HCT116 (cell line): Measurements from ENCODE around the gene C10orf90. TPM values are rescaled to one million over a fixed set of nuclear protein-coding genes. Genes with fewer than 3 reads are reported as not detected.

Experiments
- ATAC-seq: fragments of 200-7000 bp; cut with Tn5 transposase; 2 replicates; pipeline ENCODE4 v1.9.1; 2020; ENCODE audit warnings: mild to moderate bottlenecking, moderate library complexity
- BruUV-seq: library from RNA; stranded (reverse); fragments of 400-500 nt; replicated peaks from 2 replicates; lab custom pipeline; 2021; lab: Mats Ljungman, UMichigan
- CTCF ChIA-PET: fragments of 300-600 bp; sonication (Branson Sonifier 250); formaldehyde crosslinking; loops from one replicate; lab custom pipeline; 2021; ENCODE audit warnings: antibody characterized with exemption; lab: Charles Lee
- POLR2A ChIA-PET: fragments of 300-600, 350-600 bp; sonication (Branson Sonifier 250); formaldehyde crosslinking; loops from one replicate; lab custom pipeline; 2021; ENCODE audit warnings: antibody characterized with exemption; lab: Charles Lee
- RAD21 ChIA-PET, 2 experiments: fragments of 300-600 bp; sonication (Branson Sonifier 250); formaldehyde crosslinking; loops; one replicate each; lab custom pipeline; 2023; ENCODE audit warnings: low total read pairs in 2 of 2; ENCODE audit not compliant: uncharacterized antibody in 2 of 2, unreplicated experiment in 2 of 2, low non-redundant PET in 1 of 2; lab: Charles Lee
- DNase-seq: peaks from one replicate; pipeline ENCODE4 v3.0.0-alpha.2; 2010; ENCODE audit warnings: low read depth, low spot score
- H2AFZ ChIP-seq: fragments of 200-600 bp; shearing (Covaris generic), sonication (generic); 2 replicates; pipeline ENCODE4 v1.6.1; 2017; ENCODE audit warnings: low read depth, mixed run types, mixed read lengths, antibody characterized with exemption, low read length; ENCODE audit not compliant: poor library complexity, severe bottlenecking
- H3K27ac ChIP-seq: 2 replicates; pipeline ENCODE4 v1.5.1; 2012; ENCODE audit warnings: low read depth, low read length
- H3K27me3 ChIP-seq: fragments of 200-600 bp; sonication (generic); 2 replicates; pipeline ENCODE4 v1.6.1; 2016; ENCODE audit warnings: mixed run types, low read length, mixed read lengths; ENCODE audit not compliant: insufficient read depth
- H3K36me3 ChIP-seq, 2 experiments: fragments of 200-500 bp in 1 of 2; fragments of 200-600 bp in 1 of 2; sonication (Bioruptor generic) in 1 of 2; sonication (generic) in 1 of 2; 2 replicates each; pipeline versions ENCODE4 v1.5.1 to v1.6.1; 2014 to 2016; ENCODE audit warnings: low read length in 2 of 2, inconsistent platforms in 1 of 2, mixed read lengths in 1 of 2, mixed run types in 1 of 2; ENCODE audit not compliant: insufficient read depth in 2 of 2, control insufficient read depth in 1 of 2
- H3K4me1 ChIP-seq, 2 experiments: fragments of 200-600 bp in 1 of 2; sonication (generic) in 1 of 2; 2 replicates each; pipeline versions ENCODE4 v1.5.1 to v1.6.1; 2012 to 2017; ENCODE audit warnings: low read length in 2 of 2, inconsistent platforms in 1 of 2, mild to moderate bottlenecking in 1 of 2, mixed read lengths in 1 of 2, mixed run types in 1 of 2, moderate library complexity in 1 of 2; ENCODE audit not compliant: insufficient read depth in 2 of 2, control insufficient read depth in 1 of 2
- H3K4me2 ChIP-seq: fragments of 200-600 bp; sonication (generic); 2 replicates; pipeline ENCODE4 v1.6.1; 2017; ENCODE audit warnings: mixed run types, low read length, mixed read lengths
- H3K4me3 ChIP-seq, 2 experiments: fragments of 200-600 bp in 1 of 2; sonication (generic) in 1 of 2; replicated peaks in 1 of 2; 2 replicates each; pipeline ENCODE4 v1.5.1; 2011 to 2016; ENCODE audit warnings: low read length in 2 of 2, control low read depth in 1 of 2, low read depth in 1 of 2, mild to moderate bottlenecking in 1 of 2, mixed read lengths in 1 of 2, mixed run types in 1 of 2
- H3K79me2 ChIP-seq: fragments of 200-600 bp; sonication (generic); 2 replicates; pipeline ENCODE4 v1.6.1; 2017; ENCODE audit warnings: mild to moderate bottlenecking, mixed run types, low read length, moderate library complexity, mixed read lengths; ENCODE audit not compliant: insufficient read depth
- H3K9ac ChIP-seq: fragments of 200-600 bp; sonication (generic); 2 replicates; pipeline ENCODE4 v1.6.1; 2016; ENCODE audit warnings: low read length, mixed read lengths
- H3K9me2 ChIP-seq: fragments of 200-600 bp; sonication (generic), shearing (Covaris generic); 2 replicates; pipeline ENCODE4 v1.6.1; 2017; ENCODE audit warnings: mixed run types, mild to moderate bottlenecking, moderate library complexity; ENCODE audit not compliant: insufficient read depth
- H3K9me3 ChIP-seq, 2 experiments: fragments of 200-500 bp in 1 of 2; fragments of 200-600 bp in 1 of 2; sonication (Bioruptor generic) in 1 of 2; sonication (generic) in 1 of 2; 2 replicates each; pipeline ENCODE4 v1.6.1; 2014 to 2017; ENCODE audit warnings: low read length in 2 of 2, mixed read lengths in 2 of 2, inconsistent platforms in 1 of 2, low read depth in 1 of 2, mild to moderate bottlenecking in 1 of 2, mixed run types in 1 of 2, moderate library complexity in 1 of 2; ENCODE audit not compliant: control insufficient read depth in 1 of 2, insufficient read depth in 1 of 2
- H4K20me1 ChIP-seq: fragments of 200-600 bp; sonication (generic), shearing (Covaris generic); 2 replicates; pipeline ENCODE4 v1.6.1; 2017; ENCODE audit warnings: mixed run types, mild to moderate bottlenecking, moderate library complexity; ENCODE audit not compliant: insufficient read depth
- ELF1 ChIP-seq: IDR thresholded peaks from 2 replicates; pipeline ENCODE4 v1.6.1; 2012; ENCODE audit warnings: low read depth, borderline replicate concordance
- REST ChIP-seq: IDR thresholded peaks from 2 replicates; pipeline ENCODE4 v1.6.1; 2012; ENCODE audit warnings: low read depth
- SP1 ChIP-seq: IDR thresholded peaks from 2 replicates; pipeline ENCODE4 v1.6.1; 2012; ENCODE audit warnings: low read depth
- SRF ChIP-seq: IDR thresholded peaks from 2 replicates; pipeline ENCODE4 v1.6.1; 2012; ENCODE audit warnings: low read depth
- TCF7L2 ChIP-seq: IDR thresholded peaks from 2 replicates; pipeline ENCODE4 v1.7.0; 2011; ENCODE audit warnings: borderline replicate concordance, inconsistent platforms; ENCODE audit not compliant: insufficient read depth, insufficient read length; ENCODE audit errors: extremely low read depth
- YY1 ChIP-seq: IDR thresholded peaks from 2 replicates; pipeline ENCODE4 v1.6.1; 2011; ENCODE audit warnings: low read length, low read depth, moderate library complexity, mild to moderate bottlenecking; ENCODE audit not compliant: insufficient replicate concordance; ENCODE audit errors: extremely low read depth
- ZFX ChIP-seq: fragments of 450-650 bp; IDR thresholded peaks from 2 replicates; pipeline ENCODE4 v1.6.1; 2017
- ZNF274 ChIP-seq: fragments of 200-500 bp; sonication (Bioruptor generic); IDR thresholded peaks from 2 replicates; pipeline ENCODE4 v1.6.1; 2014; ENCODE audit warnings: mild to moderate bottlenecking, low read depth, low read length, inconsistent platforms
- intact Hi-C: fragments of 100-400 bp; cut with micrococcal nuclease; formaldehyde crosslinking; loops from 2 replicates; pipeline ENCODE4 v1.10.0; 2022
- total RNA-seq: library from RNA; stranded (reverse); gene quantifications from one replicate; pipeline ENCODE4 v1.2.1, GENCODE V29; 2021; ENCODE audit not compliant: unreplicated experiment
- TF ChIP-seq, protein P1 (sequence below): IDR thresholded peaks from 2 replicates; pipeline ENCODE4 v1.6.1; 2011; ENCODE audit warnings: mild to moderate bottlenecking, low read length, moderate library complexity; ENCODE audit not compliant: insufficient replicate concordance; ENCODE audit errors: extremely low read depth
- TF ChIP-seq, protein P2 (sequence below): IDR thresholded peaks from 2 replicates; pipeline ENCODE4 v1.6.1; 2012

C10orf90 gene
- total RNA-seq, 1 experiment from 2014 or later: not detected

- no peaks in the 10 kb centered on the region for H3K79me2 ChIP-seq
- no peak overlapping the region for H2AFZ ChIP-seq
- ATAC-seq (no peak), DNase-seq (no peak)
- no peaks in the 10 kb centered on the region for H4K20me1 ChIP-seq
- H3K4me1 ChIP-seq: no peaks in the 10 kb centered on the region
- no TSS peak for BruUV-seq
- H3K4me3 ChIP-seq: no peak overlapping the region
- no peaks in the 10 kb centered on the region for H3K9me2 ChIP-seq
- no peak for TF ChIP-seq YY1
- ChIA-PET CTCF (no interaction called here), RAD21 (no interaction called here), POLR2A (no interaction called here)
- H3K27ac ChIP-seq: no peak overlapping the region
- H3K27me3 ChIP-seq: peaks cover 27% of the 10 kb centered on the region
- H3K4me2 ChIP-seq: no peak overlapping the region
- H3K36me3 ChIP-seq: no peaks in the 10 kb centered on the region
- no peaks in the 10 kb centered on the region for H3K9me3 ChIP-seq
- H3K9ac ChIP-seq: no peak overlapping the region
- intact Hi-C loops: no loop called here
Observed at GRCh38 chr10:126496771-126497545, 173.5 kb downstream of the C10orf90 start.

- no peak overlapping the region for H3K4me3 ChIP-seq
- ChIA-PET RAD21 (no interaction called here), CTCF (no interaction called here), POLR2A (no interaction called here)
- no peaks in the 10 kb centered on the region for H3K4me1 ChIP-seq
- no peaks in the 10 kb centered on the region for H3K79me2 ChIP-seq
- no peak overlapping the region for H3K9ac ChIP-seq
- H3K27me3 ChIP-seq: peaks cover 41% of the 10 kb centered on the region
- H3K36me3 ChIP-seq: no peaks in the 10 kb centered on the region
- H2AFZ ChIP-seq: no peak overlapping the region
- no TSS peak for BruUV-seq
- H3K9me3 ChIP-seq: 0 out of 4 replicates have a peak, but pooled peaks cover 0 to 5% of the 10 kb centered on the region in 2 experiments
- DNase-seq (no peak), ATAC-seq (no peak)
- H3K27ac ChIP-seq: no peak overlapping the region
- no peaks in the 10 kb centered on the region for H4K20me1 ChIP-seq
- H3K4me2 ChIP-seq: no peak overlapping the region
- H3K9me2 ChIP-seq: no peaks in the 10 kb centered on the region
- intact Hi-C loops: no loop called here
- TF ChIP-seq ZFX: no peak
- no peak for TF ChIP-seq SRF
- TF ChIP-seq, protein P1, sequence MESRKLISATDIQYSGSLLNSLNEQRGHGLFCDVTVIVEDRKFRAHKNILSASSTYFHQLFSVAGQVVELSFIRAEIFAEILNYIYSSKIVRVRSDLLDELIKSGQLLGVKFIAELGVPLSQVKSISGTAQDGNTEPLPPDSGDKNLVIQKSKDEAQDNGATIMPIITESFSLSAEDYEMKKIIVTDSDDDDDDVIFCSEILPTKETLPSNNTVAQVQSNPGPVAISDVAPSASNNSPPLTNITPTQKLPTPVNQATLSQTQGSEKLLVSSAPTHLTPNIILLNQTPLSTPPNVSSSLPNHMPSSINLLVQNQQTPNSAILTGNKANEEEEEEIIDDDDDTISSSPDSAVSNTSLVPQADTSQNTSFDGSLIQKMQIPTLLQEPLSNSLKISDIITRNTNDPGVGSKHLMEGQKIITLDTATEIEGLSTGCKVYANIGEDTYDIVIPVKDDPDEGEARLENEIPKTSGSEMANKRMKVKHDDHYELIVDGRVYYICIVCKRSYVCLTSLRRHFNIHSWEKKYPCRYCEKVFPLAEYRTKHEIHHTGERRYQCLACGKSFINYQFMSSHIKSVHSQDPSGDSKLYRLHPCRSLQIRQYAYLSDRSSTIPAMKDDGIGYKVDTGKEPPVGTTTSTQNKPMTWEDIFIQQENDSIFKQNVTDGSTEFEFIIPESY: no peak
- TF ChIP-seq ZNF274: no peak
- no peak for TF ChIP-seq TCF7L2
- TF ChIP-seq, protein P2, sequence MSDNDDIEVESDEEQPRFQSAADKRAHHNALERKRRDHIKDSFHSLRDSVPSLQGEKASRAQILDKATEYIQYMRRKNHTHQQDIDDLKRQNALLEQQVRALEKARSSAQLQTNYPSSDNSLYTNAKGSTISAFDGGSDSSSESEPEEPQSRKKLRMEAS: no peak
- TF ChIP-seq SP1: no peak
- no peak for TF ChIP-seq ELF1
- TF ChIP-seq REST: no peak
Observed at GRCh38 chr10:126491476-126491875, 179.0 kb downstream of the C10orf90 start.
